ENCODE results near the gene SPSB4.

SPSB4 gene

DNA sequence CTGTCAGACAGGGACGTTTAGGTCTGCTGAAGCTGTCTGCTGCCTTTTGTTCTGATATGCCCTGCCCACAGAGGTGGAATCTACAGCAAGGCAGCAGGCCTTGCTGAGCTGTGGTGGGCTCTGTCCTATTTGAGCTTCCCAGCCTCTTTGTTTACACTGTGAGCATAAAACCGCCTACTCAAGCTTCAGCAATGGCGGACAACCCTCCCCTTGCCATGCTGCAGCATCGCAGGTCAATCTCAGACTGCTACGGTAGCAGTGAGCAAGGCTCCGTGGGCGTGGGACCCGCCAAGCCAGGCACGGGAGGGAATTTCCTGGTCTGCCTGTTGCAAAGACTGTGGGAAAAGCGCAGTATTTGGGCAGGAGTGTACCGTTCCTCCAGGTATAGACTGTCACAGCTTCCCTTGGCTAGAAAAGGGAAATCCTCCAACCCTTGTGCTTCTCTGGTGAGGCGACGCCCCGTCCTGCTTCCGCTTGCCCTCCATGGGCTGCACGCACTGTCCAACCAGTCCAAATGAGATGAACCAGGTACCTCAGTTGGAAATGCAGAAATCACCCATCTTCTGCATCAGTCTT is 71.4 kb downstream of the SPSB4 start:
- no peak for DNase-seq

DNA sequence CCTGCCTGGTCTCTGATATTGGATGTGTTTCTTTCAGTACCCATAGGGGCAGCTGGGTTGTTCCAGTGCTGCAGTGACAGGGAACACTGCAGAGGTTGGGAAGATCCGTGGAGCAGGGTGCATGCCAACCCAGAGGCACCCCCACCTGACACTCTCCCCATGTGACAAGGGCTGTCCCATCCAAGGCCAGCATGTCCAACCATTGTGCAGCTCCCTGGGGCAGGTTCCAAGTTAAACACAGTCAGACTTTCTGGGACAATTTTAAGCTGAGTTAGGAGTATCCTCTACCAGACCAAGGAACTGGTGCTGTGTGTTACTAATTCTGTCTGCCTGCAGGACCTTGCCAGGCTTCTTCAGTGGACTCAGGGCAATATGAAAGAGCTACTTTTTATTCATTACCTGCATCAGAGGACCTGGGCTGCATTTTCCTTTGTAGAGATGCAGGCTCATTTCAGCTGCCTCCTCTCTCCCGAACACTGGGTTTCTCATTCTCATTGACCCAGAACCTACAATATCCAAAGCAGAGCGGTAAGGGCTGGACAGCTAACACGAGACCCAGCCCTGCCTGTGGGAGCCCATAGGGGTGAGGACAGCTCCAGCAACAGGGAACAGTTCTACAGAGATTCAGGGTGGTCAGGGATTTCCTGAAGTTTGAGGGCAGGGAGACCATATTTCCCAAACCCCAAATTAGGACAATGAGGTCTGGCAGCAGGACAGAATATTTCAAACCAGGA is 72.7 kb downstream of the SPSB4 start:
- DNase-seq = no peak

DNA sequence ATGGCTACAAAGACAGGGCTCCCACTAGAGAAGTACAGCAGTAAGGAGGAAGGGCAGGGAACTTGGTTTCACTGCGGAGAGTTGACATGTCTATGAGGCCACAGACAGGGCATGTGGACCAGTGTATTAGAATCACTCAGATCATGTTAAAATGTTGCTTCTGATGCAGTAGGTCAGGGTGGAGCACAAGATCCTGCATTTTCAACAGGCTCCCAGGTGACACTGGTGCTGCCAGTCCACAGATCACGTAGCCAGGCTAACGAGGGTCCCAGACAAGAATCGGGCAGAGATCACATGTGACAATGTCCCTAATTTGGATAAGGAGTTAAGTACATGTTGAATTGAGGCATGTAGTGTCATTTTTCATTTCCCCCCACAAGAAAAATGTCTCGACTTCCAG is 73.6 kb downstream of the SPSB4 start:
- DNase-seq = no peak

DNA sequence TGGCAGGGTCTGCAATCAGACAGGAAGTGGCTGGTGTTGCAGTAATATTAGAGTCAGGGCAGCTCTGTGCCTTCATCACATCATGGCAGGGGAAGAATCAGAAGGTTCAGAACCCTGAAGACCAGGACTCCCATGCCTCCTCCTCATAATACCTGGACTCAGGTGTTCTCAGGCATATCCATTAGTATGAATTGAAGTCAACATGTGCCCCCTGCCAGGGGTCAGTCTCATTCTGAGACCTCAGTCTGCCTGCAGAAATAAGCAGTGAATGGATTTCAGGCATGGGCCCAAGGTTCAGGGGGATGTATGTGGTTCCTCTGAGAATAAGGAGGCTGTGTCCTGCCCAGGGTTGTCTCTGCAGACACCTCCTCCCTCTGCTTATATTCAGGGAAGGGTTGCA is 74.2 kb downstream of the SPSB4 start:
- DNase-seq = no peak

DNA sequence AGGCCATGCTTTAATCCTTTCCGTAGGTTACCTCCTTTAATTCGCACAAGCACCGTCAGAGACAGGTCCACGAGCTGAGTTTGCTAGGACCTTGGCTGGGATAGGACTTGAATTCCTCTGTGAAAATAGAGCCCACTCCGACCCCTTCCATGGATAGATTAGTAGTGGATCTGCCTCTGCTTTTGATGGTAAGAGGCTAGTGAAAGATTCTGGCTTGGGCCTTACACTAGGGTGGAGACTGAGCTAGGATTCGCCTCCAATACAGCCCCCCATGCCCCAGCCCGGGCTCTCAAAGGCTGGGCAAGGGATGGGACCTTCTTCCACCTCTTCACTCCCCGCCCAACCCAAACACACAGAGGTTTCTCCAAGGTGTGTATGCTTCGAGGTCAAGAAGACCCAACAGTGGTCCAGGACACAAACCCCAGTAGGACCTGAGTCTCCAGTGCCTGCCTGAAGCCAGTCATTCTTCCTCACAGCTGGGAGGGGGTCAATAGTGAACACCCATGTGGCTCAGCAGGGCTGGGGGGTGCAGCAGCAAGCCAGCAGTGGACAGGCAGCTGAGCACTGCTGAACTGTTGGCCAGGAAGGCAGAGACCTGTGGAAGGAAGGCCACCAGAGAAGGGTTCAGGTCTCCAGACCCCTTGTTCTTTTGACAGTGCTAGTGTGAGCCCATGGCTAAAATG is 75.7 kb downstream of the SPSB4 start:
- no peak for DNase-seq

DNA sequence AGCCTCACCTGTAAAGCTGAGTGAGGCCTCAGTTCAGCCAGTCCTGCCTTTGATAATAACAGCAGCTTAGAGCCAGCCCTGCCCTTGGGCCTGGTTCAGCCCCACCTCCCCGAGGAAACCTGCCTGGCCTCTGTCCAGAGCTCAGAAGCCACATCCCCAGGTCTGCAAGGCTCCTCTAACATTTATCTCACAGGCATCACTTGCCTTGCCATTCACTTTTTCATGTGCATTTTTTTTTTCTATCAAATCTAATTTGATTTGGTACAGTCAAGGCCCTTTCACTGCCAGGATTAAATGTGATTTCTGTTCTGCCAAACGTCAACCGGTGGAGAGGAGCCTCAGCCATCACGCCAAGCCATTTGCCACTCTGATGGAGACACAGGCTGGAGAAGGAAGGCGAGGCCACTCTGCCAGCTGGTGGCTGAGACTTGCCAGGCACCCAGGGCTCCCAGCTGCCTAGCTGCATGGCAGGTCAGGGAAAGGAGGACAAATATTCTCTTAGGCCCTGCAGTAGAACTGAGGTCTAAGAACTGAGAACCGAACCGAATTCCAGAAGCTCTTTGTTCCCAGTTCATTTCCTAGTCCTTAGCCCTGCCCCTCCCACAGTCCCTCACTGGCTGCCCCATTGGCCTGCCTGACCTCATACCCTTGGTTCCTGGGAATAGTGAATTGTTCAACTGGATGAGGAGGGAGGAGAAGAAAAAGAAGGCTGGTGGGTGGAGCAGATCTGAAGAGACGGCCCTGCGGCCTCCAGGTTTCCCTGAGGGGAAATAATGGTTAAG is 76.4 kb downstream of the SPSB4 start:
- no peak for DNase-seq

DNA sequence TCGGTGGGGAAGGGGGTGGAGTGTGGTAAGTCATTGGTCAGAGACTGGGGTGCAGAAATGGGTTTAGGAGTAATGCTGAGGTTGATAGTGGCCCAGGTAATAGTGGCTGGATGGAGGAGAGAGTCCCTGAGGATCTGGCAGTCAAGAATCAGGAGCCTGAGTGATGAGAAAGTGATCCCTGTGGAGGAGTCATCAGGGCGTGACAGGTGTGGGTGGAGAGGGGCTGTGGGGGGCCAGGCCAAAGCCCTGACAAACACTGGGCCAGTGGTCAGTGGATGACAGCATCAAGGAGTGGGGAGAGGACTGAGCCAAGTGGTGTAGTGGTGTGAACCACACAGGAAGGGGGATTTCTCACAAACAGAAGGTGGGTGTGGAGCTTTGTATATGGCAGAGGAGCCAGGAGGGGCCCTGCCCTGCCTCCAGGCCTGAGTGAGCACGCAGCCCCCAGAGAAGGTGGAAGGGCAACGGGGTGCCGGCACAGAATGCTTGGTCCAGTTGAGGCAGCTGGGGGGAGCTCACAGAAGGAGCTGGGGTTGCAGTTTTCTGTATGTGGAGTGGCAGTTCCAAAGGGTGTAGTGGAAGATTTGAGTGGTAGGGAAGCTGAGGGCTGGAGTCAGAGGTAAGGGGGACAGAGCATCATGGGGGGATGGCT is 77.1 kb downstream of the SPSB4 start:
- DNase-seq = no peak

DNA sequence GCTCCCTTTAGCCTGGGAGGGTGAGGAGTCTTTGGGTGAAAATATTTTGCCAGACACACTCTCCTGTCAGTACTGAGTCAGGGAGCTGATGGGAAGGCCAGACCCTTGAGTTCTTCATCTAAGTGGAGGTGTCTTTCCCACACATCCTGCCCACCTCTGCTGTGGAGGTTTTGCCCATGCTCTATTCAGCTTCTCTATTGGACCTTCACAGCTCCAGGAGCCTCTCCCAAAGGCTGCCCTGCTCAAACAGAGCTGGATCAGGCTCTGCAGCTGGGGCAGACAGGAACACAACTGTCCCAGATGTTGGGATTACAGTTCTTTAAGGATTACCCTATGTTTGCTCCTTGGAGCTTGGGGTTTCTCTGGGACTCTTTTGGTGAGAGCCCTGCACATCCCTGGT is 77.9 kb downstream of the SPSB4 start:
- DNase-seq = no peak

DNA sequence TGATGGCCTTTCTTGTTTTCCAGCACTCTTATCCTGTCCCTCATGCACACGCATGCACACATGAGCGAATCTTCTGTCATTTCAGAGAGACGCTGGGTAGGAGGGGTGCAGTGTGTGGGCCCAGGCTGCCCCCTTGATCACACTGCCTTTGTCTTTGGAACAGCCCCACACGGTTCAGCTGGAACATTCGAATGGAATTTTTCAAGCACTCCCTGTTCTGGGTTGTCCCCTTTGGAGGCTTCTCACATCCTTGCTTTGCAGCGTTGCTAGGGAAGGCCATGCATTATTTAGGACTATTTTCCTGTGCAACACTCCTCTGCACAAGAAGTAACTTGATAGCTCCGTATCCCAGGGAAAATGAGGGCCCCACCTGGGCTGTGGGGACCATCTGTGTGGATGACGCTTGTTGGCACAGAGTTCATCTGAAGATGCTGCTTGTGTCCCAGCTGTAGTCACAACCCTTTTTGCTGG is 78.4 kb downstream of the SPSB4 start:
- no peak for DNase-seq

DNA sequence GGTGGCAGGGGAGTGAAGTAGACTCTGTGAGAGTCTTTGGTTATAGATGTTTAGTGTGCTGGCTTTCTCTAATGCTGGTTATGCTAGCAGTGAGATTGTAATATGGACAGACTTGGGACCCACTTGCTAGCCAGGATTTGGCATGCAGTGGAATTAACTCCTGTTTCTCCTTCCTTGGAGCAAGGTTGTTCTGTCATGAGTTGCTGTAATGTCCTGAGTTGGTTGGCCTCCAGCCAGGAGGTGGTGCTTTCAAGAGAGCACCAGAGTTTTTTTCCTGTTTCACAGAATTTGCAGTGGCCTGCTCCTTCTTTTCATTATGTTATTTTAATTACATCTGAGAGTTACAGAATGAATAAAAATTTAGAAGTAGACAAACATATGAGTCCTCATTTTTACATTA is 92.4 kb downstream of the SPSB4 start:
- no peak for DNase-seq

DNA sequence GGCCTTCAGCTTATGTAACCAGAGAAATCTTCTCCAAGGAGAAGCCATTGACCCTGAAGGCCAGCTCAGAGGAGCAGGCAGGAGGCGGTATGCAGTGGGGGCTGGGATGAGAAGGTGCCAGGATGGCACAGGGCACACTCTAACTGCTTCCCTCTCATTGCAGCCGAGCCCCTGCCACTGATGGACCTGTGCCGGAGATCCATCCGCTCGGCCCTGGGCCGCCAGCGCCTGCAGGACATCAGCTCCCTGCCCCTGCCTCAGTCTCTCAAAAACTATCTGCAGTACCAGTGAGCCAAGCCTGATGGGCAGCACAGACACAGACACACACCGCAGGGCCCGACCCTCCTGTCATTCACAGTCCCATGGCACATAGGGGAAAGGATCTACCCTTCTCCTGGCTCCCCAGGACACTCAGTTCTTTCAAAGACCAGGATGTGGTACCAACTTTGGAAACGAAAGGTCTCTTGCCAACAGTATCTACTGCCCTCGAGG is 95.9 kb downstream of the SPSB4 start:
- DNase-seq = no peak

DNA sequence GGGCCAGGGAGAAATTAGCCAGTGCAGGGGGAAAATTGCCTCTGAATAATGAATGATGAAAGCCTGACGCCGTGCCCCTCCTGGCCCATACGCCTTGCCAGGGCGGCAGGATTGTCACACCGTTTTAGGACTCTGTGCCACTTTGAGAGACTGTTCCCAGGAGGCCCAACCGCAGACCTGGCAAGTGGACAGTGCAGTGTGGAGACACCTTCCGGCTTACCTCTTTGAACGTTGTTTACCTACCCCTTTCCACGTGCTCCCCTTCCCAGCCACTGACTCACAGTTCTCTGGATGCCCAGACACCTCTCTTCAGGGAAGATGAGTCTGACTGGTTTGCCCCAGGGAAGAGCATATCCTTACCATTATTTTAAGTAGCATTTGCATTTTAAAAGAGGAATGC is 96.5 kb downstream of the SPSB4 start:
- DNase-seq = no peak

DNA sequence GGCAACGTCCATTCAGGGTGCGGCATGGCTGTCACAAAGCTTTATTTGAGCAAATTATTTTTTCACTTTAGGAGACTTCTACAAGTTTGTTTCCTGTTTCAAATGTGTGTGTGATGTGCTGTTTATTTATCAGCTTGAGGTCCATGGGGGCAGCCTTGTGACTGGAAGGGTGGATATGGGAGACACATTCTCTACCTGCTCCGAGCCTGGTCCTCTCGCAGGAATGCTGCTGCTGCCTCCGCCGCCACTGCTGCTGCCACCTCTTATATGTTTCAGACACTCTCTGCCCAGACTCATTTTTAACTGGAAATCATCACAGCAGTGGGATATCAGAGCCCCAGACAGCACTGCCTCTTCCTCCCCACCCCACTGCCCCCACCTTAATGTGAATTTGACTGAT is 97.0 kb downstream of the SPSB4 start:
- DNase-seq = no peak

DNA sequence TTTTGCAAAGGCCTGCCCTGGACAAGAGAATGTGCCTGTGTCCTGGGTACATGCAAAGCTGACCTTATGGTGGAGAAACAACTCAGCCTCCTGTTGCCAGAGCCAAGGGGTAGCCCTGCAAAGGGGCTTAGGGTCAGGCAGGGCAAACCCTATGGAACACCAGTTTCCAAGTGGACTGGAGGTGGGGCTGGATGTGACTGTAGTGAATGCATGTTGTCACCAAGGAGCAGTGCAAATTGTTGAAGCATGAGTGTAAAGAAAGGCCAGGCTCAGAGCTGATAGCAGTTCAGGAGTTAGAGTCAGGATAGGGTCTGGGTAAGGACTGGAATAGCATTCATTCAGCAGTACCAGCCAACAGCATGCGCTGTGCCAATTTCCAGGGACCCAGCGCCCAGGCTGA is 97.6 kb downstream of the SPSB4 start:
- DNase-seq = no peak

DNA sequence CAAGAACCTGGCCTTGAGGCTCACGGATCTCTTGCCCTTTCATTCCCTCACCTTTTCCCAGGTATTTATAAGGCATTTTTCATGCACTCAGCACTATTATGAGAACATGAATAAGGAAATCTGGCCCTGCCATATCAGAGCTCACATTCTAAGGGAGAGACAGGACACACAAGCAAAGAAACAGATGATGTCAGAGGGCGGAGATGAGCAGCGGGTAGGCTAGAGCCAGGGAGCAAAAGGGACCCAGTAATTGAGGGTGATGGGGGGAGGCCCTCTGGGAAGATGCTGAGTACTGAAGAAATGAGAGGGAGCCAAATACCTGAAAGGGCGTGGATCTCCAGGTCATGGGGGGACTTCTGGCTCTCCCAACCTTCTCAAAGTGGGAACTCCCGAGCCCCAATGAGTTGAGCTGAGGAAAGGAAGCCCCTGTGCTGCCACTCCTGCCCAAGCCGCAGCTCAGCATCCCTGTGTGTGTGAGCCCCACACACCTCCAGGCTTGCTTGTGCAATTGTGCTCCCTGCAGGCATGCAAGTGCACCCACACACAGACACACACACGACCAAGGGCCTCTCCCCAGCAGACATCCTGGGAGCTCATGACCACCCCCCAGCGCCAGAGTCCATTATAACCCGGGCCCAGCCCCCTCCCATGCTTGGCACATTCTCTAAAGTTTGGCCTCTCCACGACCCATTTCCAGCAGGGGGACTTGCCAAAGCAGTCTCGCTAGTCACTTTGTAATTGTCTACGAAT is 99.1 kb downstream of the SPSB4 start:
- DNase-seq = no peak

DNA sequence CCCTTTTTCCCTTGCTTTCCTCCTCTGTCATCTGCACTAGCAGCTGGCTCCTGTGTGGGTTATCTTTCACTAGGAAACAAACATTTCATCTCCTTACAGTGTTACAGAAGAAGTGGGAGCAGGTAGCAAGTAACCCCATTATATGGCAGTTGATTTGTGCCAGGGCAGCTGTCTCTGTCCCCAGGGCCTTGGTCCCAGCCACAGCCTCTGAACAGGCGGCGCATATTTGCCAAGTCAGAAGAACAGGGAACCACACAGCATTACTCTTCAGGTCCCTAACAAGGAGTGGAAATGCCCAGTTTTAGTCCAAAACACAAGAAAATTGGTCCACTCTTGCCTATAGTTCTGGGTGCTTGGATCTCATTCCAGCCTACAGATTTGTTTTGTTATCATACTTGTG is 99.8 kb downstream of the SPSB4 start:
- no peak for DNase-seq

DNA sequence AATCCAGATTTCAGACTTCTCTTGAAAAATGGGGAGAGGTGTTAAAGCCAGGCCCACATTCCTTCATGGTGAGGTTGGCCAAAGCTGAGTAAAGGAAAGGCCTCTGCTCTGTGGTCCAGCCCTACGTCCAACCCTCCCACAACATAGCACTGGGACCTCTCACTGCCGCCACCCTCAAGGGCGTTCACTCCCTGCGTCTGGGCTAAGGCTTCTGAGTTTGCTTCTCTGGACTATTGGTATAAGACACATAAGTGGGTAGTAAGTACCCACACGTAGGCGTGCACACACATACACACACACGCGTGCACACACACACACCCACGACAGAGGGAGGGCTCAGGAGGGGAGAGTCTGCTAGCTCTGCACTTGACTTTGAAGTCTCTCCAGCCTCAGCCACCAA is 100.3 kb downstream of the SPSB4 start:
- no peak for DNase-seq

DNA sequence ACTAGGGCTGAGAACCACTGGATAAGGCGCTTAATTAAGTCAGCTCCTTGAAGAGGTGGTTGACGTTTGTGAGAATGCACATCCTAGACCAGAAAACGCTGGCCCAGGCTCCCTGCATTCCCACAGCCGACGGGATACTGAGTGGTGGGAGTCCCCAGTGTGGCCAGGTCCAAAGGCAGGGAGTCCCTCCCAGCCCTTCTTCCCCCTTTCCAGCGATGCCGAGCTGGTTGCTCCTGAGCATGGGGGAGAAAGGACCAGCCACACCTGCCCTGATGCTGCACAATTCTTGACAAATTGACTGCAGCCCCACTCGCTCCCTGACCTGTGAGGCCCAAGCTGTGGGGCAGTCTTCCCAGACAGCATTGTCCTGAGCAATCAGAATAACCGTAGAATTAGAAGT is 101.0 kb downstream of the SPSB4 start:
- DNase-seq = no peak

DNA sequence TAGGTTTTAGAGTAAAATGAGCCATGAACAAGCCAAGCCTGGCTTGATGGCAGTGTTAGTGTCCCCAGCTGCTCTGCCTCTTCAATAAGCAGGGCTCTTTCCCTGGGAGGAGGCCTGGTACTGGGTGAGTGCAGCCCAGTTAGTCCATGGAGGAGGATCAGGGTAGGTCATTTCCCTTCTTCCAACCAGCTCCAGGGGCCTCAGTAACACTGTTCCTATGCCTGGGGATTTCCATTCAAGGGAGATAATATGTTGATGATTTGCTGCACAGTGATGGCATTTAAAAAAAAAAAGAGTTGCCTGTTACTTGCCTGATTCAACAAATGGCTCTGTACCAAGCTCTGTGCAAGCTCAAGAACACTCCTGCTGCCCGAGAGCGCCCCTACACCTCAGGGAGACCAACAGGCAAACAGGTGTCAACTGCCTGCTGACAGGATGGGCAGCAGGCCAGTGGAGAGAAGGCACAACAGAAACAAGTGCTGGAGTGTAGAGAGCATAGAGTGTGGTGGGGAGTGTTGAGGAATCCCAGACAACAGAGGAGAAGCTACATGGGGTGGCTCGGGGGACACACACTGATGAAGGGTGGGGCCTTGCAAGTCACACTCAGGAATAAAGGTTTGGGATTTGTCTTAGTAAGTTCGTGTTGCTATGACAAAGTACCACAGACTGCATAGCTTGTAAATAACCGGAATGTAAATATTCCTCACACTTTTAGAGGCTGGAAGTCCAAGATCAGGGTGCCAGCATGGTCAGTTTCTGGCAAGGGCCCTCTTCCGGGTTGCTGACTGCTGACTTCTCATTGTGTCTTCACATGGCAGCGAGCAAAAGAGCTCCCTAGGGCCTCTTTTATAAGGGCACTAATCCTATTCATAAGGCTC is 101.9 kb downstream of the SPSB4 start:
- no peak for DNase-seq

DNA sequence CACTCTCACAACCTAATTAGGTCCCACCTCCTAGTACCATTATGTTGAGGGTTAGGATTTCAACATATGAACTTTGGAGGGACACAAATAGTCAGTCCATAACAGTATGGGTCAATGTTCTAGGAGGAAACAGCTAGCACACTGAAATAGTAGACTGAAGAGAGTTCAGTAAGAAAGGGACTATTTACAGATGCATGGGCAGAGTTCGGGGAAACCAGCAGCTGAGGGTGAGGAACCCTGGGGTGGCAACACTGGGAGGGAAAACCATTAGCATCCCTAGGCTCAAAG is 102.5 kb downstream of the SPSB4 start:
- no peak for DNase-seq

DNA sequence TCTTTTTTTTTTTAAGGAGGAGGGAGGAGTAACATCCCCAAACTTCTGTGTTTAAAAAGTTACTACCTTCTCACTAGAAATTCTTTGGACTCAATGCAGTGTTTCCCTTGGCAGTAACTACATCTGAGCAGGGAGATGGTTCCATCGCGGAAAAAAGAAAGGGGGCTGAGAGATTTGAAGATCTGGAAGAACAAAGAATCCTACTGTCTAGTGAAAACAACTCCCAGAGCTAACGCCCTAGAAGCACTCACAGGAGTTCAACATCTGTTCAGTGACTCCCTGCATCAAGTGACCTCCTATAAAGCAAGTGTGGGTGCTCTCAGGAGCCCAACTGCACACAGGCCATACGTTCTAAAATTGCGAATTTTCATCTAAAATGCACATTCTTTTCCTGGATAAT is 113.7 kb downstream of the SPSB4 start:
- DNase-seq = no peak
